ENCODE data around the gene IER3IP1. TPM values are rescaled to one million over a fixed set of nuclear protein-coding genes. Genes with fewer than 3 reads are reported as not detected.

The IER3IP1 gene, protein sequence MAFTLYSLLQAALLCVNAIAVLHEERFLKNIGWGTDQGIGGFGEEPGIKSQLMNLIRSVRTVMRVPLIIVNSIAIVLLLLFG
- total RNA-seq (2022; extraction: Qiagen RNA extraction; ENCODE audit: low read depth), result 16.9 to 26.8 TPM (median 17.9 TPM) in 5 replicates

DNA sequence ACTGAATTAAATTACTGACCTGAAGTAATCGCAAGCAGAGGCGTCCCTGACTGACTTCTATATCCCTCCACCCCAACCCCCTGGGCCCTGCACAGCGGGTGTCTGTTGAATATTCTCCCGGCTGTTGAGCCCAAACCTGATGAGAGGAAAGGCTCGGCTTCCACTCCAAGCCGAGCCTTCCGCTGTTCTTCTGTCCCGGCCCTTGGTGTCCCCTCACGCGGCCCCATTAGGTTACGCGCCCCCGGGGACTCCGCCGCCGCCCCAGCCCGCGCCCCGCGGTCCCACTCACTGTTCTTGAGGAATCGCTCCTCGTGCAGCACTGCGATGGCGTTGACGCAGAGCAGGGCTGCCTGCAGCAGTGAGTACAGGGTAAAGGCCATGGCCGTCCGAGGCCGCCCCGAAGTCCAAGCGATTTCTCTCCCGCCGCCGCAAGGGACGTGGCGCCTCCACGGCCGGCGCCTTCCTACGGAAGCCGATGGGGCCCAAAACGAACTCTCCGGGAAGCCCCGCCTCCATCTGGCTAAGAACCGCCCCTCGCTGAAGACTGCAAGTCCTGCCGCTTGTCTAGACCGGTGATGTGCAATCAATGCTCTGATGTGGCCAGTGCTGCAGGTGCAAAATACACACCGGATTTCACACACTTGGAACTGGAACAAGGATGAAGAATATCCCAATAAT, at the start of gene IER3IP1:
TSS of gene IER3IP1 (minus strand) at position 467 of the 678 bp plus-strand sequence. CDS start at position 380, 87 bp downstream.

DNA sequence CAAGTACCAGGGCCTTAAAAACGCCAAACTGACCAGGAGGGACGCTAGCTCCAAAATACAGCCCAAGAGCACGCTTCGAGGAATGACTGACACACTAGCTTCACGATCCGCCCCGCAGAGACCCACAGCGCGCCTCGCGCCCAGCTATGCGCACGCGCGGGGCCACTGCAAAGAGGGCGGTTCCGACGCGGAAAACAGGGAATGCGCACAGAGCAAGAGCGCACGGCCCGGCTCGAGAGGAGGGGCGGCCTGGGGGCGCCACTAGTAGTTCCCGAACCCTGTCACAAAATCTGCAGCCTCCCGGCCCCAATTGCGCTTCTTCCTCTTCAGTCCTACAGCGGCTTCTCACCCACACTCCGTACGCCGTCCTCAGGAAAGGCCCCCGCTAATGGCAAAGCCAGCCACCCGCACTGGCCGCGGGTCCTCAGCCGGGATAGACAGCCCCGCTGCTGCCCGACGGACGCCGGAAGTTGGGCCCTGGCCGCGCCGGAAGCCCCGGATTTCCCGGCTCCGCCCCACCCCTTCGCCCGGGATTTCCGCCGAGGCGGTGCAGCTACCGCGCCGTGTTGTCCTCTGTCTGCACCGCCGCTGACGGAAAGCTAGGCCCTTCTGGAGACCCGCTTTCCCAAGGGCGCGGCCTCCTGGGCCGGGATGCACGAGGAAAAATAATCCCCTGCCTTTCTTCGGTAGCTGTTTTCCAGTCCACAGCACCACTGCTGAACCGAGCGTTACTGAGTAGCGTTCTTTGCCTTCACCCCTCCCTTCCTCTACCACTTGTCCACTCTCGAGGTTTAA, 25.9 kb downstream of the IER3IP1 start, which contains the start of gene HDHD2:
TSS of gene HDHD2 (minus strand) at position 472 of the 795 bp plus-strand sequence. CDS start 14,061 bp downstream, outside the sequence.

Other genes with a start within 250 kb of the IER3IP1 start
- gene ELOA2, start 140.7 kb downstream of the IER3IP1 start, total RNA-seq (2022; extraction: Qiagen RNA extraction; ENCODE audit: low read depth), result not detected in 5 replicates
- gene HDHD2, start 25.9 kb downstream of the IER3IP1 start, total RNA-seq (2022; extraction: Qiagen RNA extraction; ENCODE audit: low read depth), result 4.5 to 11.0 TPM (median 8.6 TPM) in 5 replicates
- not detected in 5 replicates for gene SKOR2, start 75.3 kb upstream of the IER3IP1 start, total RNA-seq (2022; extraction: Qiagen RNA extraction; ENCODE audit: low read depth)

Data from A549 treated with GW870086 at 1 μM for 4 hours (cell line).